SU-DHL-6 (cell line): ENCODE data around the gene ZNF710.

Source experiments
- H2AFZ ChIP-seq: fragments of 200-600 bp; sonication (generic); 2 replicates; pipeline ENCODE4 v1.6.1; 2014; ENCODE audit warnings: low read depth, mild to moderate bottlenecking, moderate library complexity, mixed read lengths, antibody characterized with exemption, low read length; ENCODE audit not compliant: severe bottlenecking
- H3F3A ChIP-seq: fragments of 200-600 bp; shearing (Covaris generic); 2 replicates; pipeline ENCODE4 v1.6.0; 2016; ENCODE audit warnings: antibody characterized with exemption, mild to moderate bottlenecking; ENCODE audit not compliant: insufficient read depth
- H3K27ac ChIP-seq: fragments of 200-600 bp; sonication (generic); 2 replicates; pipeline ENCODE4 v1.5.1; 2016; ENCODE audit warnings: low read depth, mild to moderate bottlenecking, low read length, moderate library complexity, mixed read lengths
- H3K27me3 ChIP-seq: fragments of 200-600 bp; sonication (generic), shearing (Covaris generic); 2 replicates; pipeline ENCODE4 v1.6.0; 2014; ENCODE audit warnings: mild to moderate bottlenecking, low read length
- H3K36me3 ChIP-seq: fragments of 200-600 bp; sonication (generic); 2 replicates; pipeline ENCODE4 v1.6.1; 2014; ENCODE audit warnings: mild to moderate bottlenecking, low read length, mixed read lengths
- H3K4me2 ChIP-seq: fragments of 300-600, 200-600 bp; shearing (Covaris generic), sonication (generic); 2 replicates; pipeline ENCODE4 v1.6.0; 2014; ENCODE audit warnings: low read length, low read depth, mild to moderate bottlenecking; ENCODE audit not compliant: poor library complexity, severe bottlenecking
- H3K4me3 ChIP-seq: fragments of 200-600 bp; sonication (generic); 2 replicates; pipeline ENCODE4 v1.5.1; 2014; ENCODE audit warnings: antibody characterized with exemption, low read length, mild to moderate bottlenecking, mixed read lengths; ENCODE audit not compliant: insufficient read depth, poor library complexity, severe bottlenecking
- H3K79me2 ChIP-seq: fragments of 200-600 bp; sonication (generic); 2 replicates; pipeline ENCODE4 v1.6.1; 2014; ENCODE audit warnings: mild to moderate bottlenecking, low read length, moderate library complexity; ENCODE audit not compliant: insufficient read depth
- H3K9ac ChIP-seq: fragments of 200-600 bp; sonication (generic); 2 replicates; pipeline ENCODE4 v1.7.0; 2014; ENCODE audit warnings: mild to moderate bottlenecking, low read length
- H3K9me2 ChIP-seq: fragments of 200-600 bp; sonication (generic); replicated peaks from 2 replicates; pipeline ENCODE4 v1.6.1; 2014; ENCODE audit warnings: low read length; ENCODE audit not compliant: insufficient read depth
- H3K9me3 ChIP-seq: fragments of 200-600 bp; sonication (generic); 2 replicates; pipeline ENCODE4 v1.6.1; 2014; ENCODE audit warnings: low read length, mixed read lengths; ENCODE audit not compliant: insufficient read depth
- H4K20me1 ChIP-seq: fragments of 200-600 bp; sonication (generic); 2 replicates; pipeline ENCODE4 v1.6.1; 2014; ENCODE audit warnings: low read depth, mild to moderate bottlenecking, antibody characterized with exemption, low read length, moderate library complexity, mixed read lengths
- EZH2phosphoT487 ChIP-seq: fragments of 200-600 bp; sonication (generic), shearing (Covaris generic); conservative IDR thresholded peaks from 2 replicates; pipeline ENCODE4 v1.6.1; 2018; ENCODE audit warnings: mild to moderate bottlenecking, antibody characterized with exemption, low read length, moderate library complexity, mixed read lengths
- TF ChIP-seq, protein P1 (sequence below): fragments of 200-600 bp; sonication (generic); IDR thresholded peaks from one replicate; pipeline ENCODE4 v1.5.1; 2017; ENCODE audit warnings: antibody characterized with exemption, mild to moderate bottlenecking, low read length, moderate library complexity; ENCODE audit not compliant: insufficient read depth, poor library complexity, severe bottlenecking

ZNF710 gene

DNA sequence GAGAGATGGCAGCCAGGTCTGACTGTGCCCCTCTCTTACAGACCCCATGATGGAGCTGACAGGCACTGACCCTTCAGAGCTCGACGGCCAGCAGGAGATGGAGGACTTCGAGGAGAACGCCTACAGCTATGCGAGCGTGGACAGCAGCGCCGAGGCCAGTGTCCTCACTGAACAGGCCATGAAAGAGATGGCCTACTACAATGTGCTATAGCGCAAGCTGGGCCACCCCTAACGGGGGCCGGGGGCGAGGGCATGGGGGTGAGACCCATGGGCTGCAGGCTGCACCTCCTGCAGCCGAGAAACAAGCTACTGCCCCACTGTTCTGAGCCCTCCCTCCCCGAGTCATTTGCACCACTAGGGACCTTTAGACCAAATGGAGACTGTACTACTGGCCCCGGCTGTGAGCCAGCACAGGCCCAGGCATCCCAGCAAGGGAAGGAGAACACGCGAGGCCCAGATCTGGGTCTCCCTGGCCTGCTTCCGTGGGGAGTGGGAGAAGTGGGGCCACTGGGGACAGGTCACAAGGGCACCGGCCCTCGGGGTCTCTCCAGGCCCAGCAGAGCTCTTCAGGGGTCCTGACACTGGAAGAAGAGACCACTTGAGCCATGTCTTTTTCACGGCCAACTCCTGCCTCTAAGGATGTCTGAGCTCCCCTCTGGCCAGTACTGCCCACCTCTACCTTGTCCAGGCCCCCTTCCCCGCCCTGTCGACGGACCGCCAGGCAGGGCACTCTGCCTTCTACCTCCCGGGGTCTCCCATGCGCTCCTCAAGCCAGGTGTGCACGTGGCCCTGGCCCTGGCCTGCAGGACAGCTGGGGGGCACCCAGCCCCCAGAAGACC, 78.7 kb downstream of the ZNF710 start:
- no peaks in the 10 kb centered on the region for H3K27me3 ChIP-seq
- H3F3A ChIP-seq: no peaks in the 10 kb centered on the region
- H3K9ac ChIP-seq: no peak overlapping the region
- TF ChIP-seq, protein P1, sequence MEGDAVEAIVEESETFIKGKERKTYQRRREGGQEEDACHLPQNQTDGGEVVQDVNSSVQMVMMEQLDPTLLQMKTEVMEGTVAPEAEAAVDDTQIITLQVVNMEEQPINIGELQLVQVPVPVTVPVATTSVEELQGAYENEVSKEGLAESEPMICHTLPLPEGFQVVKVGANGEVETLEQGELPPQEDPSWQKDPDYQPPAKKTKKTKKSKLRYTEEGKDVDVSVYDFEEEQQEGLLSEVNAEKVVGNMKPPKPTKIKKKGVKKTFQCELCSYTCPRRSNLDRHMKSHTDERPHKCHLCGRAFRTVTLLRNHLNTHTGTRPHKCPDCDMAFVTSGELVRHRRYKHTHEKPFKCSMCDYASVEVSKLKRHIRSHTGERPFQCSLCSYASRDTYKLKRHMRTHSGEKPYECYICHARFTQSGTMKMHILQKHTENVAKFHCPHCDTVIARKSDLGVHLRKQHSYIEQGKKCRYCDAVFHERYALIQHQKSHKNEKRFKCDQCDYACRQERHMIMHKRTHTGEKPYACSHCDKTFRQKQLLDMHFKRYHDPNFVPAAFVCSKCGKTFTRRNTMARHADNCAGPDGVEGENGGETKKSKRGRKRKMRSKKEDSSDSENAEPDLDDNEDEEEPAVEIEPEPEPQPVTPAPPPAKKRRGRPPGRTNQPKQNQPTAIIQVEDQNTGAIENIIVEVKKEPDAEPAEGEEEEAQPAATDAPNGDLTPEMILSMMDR: no peak
- no peak for TF ChIP-seq EZH2phosphoT487
- no peak overlapping the region for H3K4me2 ChIP-seq
- no peaks in the 10 kb centered on the region for H3K9me2 ChIP-seq
- H3K79me2 ChIP-seq: no peaks in the 10 kb centered on the region
- no peak overlapping the region for H3K27ac ChIP-seq
- H4K20me1 ChIP-seq: no peaks in the 10 kb centered on the region
- H3K9me3 ChIP-seq: no peaks in the 10 kb centered on the region
- no peak overlapping the region for H3K4me3 ChIP-seq
- no peaks in the 10 kb centered on the region for H3K36me3 ChIP-seq
- no peak overlapping the region for H2AFZ ChIP-seq

DNA sequence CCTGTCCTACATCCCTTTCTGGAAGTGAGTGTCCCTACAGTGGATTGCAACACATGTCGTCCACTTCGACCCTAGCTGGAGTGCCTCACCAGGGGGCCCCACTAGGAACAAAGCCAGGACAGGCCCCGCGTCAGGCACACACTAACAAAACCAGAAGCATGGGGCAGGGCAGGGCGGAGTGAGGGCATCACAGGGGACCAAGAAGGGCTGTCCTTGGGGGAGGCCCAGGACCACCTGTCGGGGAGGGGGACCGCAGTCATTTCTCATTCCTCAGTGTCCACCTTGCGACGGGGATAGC, 79.3 kb downstream of the ZNF710 start:
- TF ChIP-seq, protein P1: no peak
- TF ChIP-seq EZH2phosphoT487: no peak
- H3K9me2 ChIP-seq: no peaks in the 10 kb centered on the region
- H3K4me2 ChIP-seq: no peak overlapping the region
- no peak overlapping the region for H3K27ac ChIP-seq
- no peaks in the 10 kb centered on the region for H3K9me3 ChIP-seq
- no peaks in the 10 kb centered on the region for H3K36me3 ChIP-seq
- no peaks in the 10 kb centered on the region for H3K79me2 ChIP-seq
- H2AFZ ChIP-seq: no peak overlapping the region
- H3K27me3 ChIP-seq: no peaks in the 10 kb centered on the region
- no peaks in the 10 kb centered on the region for H3F3A ChIP-seq
- H3K9ac ChIP-seq: no peak overlapping the region
- H3K4me3 ChIP-seq: no peak overlapping the region
- H4K20me1 ChIP-seq: no peaks in the 10 kb centered on the region

DNA sequence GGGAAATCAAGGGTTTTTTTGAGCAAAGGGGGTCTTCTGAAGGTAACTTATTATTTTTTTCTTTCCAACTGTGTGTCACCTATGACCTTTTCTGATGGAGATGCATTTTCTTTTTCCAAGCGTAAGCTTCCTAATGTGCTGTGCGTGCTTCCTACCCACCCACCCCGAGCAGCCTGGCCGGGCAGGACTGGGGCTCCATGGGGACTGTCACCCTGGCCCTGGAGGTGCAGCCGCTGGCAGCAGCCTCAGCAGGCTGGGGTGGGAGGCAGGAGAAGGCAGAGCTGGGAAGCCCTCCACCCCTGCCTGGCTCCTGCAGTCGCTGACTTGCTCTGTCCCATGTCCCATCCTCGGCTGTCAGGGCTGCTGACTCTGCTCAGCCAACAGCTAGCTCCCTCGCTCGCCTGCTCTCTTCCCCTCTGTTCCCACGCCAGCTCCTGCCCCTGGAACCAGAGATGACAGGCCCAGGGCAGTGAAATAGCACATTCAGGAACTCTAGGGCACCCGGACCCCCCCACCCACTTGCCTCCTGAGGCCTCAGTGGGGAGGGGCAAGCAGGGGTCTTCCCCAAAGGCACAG, 79.8 kb downstream of the ZNF710 start:
- no peak for TF ChIP-seq EZH2phosphoT487
- TF ChIP-seq, protein P1: no peak
- Histone ChIP-seq H4K20me1 (no peaks in the 10 kb centered on the region), H3K36me3 (no peaks in the 10 kb centered on the region), H3K9me2 (no peaks in the 10 kb centered on the region), H3K9me3 (no peaks in the 10 kb centered on the region), H3K79me2 (no peaks in the 10 kb centered on the region), H3K4me2 (no peak overlapping the region), H3K9ac (no peak overlapping the region), H3K4me3 (no peak overlapping the region), H2AFZ (no peak overlapping the region), H3K27me3 (no peaks in the 10 kb centered on the region), H3K27ac (no peak overlapping the region), H3F3A (no peaks in the 10 kb centered on the region)
